GM21737 (cell line): Measurements from ENCODE around the gene ZNF541.
"Not testable (repeated sequence)": the region's sequence is repeated elsewhere in the genome, so short reads cannot be mapped to it uniquely, and the experiment has no call there.

Experiments used
- ATAC-seq: cut with Tn5 transposase; IDR thresholded peaks from one replicate; pipeline ENCODE4 v1.9.1; 2021; ENCODE audit warnings: mild to moderate bottlenecking, moderate library complexity; ENCODE audit not compliant: unreplicated experiment

The ZNF541 gene

GRCh38 chr19:47599671-47600245 is 26.8 kb upstream of the ZNF541 start:
- ATAC-seq = not testable (repeated sequence)

GRCh38 chr19:47598407-47599349 is 25.7 kb upstream of the ZNF541 start:
- no peak for ATAC-seq

- no peak for ATAC-seq
Observed at GRCh38 chr19:47595944-47596343, 23.0 kb upstream of the ZNF541 start.

- ATAC-seq = no peak
Observed at GRCh38 chr19:47593860-47594259, 20.9 kb upstream of the ZNF541 start.

GRCh38 chr19:47589824-47590223 is 16.9 kb upstream of the ZNF541 start:
- ATAC-seq = no peak

GRCh38 chr19:47587295-47587694 is 14.3 kb upstream of the ZNF541 start:
- ATAC-seq = no peak

GRCh38 chr19:47583161-47583560 is 10.2 kb upstream of the ZNF541 start:
- ATAC-seq = not testable (repeated sequence)

GRCh38 chr19:47582320-47582909 is 9.5 kb upstream of the ZNF541 start:
- ATAC-seq = no peak

- ATAC-seq = no peak
Observed at GRCh38 chr19:47581605-47582319, 8.8 kb upstream of the ZNF541 start.

GRCh38 chr19:47580397-47580796 is 7.4 kb upstream of the ZNF541 start:
- ATAC-seq = no peak

GRCh38 chr19:47572635-47573034 is 313 bp downstream of the ZNF541 start:
- ATAC-seq = no peak

- ATAC-seq = no peak
Observed at GRCh38 chr19:47569331-47569730, 3.6 kb downstream of the ZNF541 start.

- no peak for ATAC-seq
Observed at GRCh38 chr19:47564081-47564480, 8.9 kb downstream of the ZNF541 start.

GRCh38 chr19:47561440-47562057 is 11.4 kb downstream of the ZNF541 start:
- ATAC-seq = no peak

GRCh38 chr19:47560999-47561398 is 11.9 kb downstream of the ZNF541 start:
- ATAC-seq = no peak

GRCh38 chr19:47550129-47550528 is 22.8 kb downstream of the ZNF541 start:
- ATAC-seq = no peak

GRCh38 chr19:47549261-47549862 is 23.6 kb downstream of the ZNF541 start:
- ATAC-seq = no peak

- ATAC-seq = no peak
Observed at GRCh38 chr19:47547199-47547598, 25.7 kb downstream of the ZNF541 start.

GRCh38 chr19:47545061-47545948 is 27.6 kb downstream of the ZNF541 start:
- ATAC-seq = no peak
